NCI-H1048 (cell line): ENCODE data around the gene SLC20A1.

Experiments
- DNase-seq: peaks from one replicate; lab custom pipeline; 2025; lab: John Stamatoyannopoulos, UW

Gene SLC20A1

DNA sequence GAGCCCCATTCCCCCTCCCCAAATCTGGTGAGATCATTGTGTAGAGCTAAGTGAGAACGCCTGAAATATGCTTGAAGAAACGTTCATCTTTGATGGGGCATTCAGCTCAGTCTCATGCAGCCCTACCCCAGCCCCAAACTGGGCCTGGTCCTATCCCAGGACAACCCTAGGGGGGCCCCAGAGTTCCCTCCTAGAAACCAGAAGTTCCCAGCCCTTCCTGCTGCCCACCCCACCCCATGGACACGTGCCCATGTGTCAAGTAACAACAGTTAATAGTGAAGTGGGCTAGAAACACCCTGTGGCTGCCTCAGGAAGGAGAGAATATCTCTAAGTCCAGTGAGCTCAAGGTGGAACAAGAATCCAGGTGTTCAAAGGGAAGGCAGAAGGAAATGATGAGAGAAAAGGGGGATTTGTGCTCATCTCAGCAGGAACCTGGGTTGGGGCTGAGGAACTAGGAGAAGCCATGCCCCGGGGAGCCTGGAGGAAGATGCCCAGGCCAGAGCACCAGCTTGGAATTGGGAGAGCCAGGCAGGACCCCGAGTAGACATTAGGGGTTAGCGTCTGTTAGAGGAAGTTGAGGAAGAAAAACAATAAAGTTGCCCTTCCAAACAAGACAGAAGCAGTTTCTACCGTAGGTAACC is 20.1 kb upstream of the SLC20A1 start:
- no peak for DNase-seq

DNA sequence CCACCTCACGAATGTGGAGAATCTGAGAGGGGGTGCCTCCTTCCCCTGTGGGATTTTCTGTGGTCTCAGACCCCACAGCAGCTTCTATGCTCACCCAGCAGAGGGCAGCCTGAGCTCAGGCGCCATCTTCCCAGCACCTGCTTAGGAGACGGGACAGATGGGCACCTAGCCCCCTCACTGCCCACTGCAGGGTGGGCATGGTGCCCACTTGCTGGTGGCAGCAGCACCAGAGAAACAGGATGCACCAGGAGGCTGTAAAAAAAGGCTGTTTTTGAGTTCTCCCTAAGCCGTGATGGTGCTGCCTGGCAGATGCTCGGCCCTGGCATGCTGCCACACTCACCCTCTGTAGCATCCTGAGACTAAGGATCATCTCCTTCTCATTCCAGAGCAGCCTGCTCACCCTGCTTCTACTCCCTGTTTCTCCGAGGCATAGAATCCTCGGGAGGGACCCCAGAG is 19.1 kb upstream of the SLC20A1 start:
- no peak for DNase-seq

DNA sequence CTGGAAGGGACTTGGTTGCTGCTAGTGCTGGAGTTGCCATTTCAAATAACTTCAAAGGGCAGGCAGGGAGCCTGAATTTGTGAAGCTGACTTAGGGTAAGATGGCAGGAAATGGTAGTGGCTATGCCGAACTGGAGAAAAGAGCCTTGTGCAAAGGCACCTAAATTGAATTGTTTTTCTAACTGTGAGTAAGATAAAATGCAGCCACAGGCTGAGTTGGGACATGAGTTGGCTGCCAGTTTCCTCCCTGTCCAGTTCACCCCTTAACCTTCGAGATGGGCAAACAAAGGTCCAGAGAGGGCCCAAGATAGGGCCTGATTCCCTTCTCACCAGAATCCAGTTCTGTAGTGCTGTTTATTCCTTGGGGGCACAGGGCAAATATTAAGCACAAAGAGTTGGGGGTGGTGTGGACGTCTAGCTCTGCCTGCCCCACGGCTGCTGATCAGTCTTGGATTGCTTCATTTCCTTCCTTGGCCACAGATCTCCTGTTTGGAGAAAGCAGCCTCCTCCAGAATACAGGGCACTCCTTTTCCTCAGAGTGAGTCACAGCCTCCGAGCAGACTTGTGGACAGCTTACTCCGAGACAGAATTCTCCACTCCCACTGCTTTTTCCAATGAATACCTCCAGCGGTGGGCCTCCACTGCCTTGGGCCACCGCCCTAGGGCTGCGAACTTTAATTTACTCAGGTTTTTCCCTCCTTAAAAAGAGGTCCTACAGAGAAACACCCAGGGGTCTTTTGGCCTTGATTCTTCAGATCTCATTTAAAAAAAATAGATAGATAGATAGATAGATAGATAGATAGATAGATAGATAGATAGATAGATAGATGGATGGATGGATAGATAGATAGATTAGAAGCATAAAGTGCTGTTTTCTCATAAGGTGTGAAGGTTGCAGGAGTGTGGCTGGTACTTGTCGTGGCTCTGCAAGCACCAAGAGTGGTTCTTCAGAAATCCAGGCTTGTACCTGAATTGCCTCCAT is 18.4 kb upstream of the SLC20A1 start:
- DNase-seq: no peak

DNA sequence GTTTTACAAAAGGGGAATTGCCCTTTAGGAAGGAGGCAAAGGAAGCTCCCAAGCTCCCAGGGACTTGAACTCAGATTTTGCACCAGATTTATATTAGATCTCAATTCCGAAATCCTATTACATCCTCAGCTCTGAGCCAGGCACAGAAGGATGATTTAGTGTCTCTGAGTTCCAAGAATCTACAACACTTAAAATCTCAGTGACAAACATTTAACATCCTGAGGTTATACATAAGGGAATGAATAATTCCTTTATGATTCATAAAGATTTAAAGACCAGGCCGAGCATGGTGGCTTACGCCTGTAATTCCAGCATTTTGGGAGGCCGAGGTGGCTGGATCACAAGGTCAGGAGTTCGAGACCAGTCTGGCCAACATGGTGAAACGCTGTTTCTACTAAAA is 16.5 kb upstream of the SLC20A1 start:
- no peak for DNase-seq

DNA sequence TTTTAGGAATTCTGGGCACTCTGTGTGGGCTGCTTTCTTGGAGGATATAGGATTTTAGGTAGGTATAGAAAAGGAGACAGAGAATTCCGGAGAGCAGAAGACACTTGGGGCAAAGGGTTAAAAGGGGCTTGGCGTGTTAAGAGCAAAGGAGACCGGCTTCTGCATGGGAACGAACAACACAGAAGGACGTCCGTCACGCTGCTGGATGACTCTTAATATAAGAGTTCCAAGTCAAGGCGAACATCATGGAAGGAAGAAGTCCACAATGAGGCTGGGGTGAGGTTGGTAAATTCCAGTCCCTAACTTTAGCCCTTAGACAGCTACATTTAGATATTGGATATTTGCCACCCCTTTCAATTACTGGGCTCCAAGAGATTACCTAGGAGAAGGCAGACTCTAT is 15.9 kb upstream of the SLC20A1 start:
- no peak for DNase-seq

DNA sequence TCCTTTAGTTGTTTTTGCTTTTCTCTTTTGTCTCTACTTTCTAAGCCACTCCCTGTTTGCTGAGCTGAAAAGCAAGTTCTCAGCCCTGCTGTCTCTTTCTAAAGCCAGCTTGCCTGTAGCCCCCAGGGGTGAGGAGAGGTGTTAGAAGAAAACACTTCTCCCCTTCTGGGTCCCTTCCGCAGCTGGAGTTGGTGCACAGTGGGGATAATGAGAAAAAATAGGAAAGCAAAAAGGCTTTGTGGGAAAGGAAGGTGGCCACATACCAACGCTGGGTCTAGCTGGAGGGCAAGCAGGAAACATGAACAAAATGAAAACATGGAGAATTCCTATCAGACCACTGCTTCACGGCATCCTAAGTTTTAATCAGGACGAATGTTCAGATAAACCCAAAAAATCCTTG is 15.5 kb upstream of the SLC20A1 start:
- no peak for DNase-seq

- no peak for DNase-seq
Observed at GRCh38 chr2:112633708-112634107, 12.0 kb upstream of the SLC20A1 start.

DNA sequence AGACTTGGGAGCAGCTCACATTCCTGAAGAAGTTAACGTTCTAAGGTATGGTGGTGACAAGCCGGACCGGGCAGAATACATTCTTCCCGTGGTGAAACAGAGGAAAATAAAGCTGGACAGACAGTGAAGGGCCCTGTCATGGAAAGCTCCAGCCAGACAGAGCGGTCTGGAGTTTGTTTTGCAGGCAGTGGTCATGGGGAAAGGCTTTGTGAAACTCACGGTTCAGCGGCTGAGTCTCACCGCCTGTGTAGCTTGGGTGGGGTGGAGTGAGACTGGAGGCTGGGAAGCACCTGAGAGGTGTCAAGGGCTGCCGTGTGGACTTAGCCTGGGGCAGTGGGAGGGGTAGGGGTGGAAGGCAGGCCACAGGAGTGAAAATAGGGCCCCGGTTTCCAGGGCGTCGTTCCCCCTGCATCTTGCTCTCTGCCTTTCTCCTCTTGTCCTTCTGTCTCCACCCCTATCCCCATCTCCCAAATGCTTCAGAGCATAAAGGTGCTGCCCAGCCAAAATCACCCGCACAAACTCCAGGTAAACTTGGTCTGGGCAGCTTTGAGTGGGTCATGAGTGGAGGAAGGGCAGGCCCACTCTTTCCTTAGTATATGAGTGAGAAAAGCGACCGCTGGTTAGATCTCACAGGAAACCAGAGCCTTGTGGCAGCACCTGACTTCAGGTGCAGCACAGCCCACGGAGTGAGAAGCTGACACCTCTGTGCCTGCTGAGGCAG is 11.4 kb upstream of the SLC20A1 start:
- DNase-seq: no peak

DNA sequence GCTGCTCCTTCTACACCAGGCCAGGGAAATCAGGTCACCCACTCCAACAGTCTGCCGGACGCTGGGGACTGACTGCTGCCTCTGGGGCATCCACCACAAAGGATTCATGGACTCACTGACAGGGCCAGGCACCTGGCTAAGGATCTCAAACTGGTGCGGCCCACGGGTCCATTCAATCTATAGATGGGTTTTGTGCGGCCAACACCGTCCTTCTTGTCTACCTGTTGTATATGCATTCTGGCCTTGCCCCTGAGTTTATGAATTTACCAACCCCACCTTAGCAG is 10.9 kb upstream of the SLC20A1 start:
- DNase-seq: no peak

- DNase-seq: no peak
Observed at GRCh38 chr2:112636605-112637288, 9.0 kb upstream of the SLC20A1 start.

DNA sequence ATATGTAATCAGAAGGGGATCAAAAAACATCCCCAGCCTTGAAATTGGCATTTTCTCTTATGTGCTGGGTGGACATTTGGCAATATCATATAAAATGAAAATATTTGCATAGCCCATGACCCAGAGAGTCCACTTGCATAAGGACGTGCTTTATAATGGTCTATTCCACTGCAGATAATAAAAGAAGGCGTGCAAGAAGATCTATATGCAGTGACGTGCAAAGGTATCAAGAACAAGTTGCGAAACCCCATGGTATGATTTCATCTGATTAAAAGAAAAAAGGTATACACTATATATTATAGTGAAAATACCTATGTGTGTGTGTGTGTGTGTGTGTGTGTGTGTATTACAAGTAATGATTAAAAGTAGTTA is 8.5 kb upstream of the SLC20A1 start:
- no peak for DNase-seq

- DNase-seq: no peak
Observed at GRCh38 chr2:112639936-112640335, 5.8 kb upstream of the SLC20A1 start.

GRCh38 chr2:112640467-112640799 is 5.3 kb upstream of the SLC20A1 start:
- no peak for DNase-seq

DNA sequence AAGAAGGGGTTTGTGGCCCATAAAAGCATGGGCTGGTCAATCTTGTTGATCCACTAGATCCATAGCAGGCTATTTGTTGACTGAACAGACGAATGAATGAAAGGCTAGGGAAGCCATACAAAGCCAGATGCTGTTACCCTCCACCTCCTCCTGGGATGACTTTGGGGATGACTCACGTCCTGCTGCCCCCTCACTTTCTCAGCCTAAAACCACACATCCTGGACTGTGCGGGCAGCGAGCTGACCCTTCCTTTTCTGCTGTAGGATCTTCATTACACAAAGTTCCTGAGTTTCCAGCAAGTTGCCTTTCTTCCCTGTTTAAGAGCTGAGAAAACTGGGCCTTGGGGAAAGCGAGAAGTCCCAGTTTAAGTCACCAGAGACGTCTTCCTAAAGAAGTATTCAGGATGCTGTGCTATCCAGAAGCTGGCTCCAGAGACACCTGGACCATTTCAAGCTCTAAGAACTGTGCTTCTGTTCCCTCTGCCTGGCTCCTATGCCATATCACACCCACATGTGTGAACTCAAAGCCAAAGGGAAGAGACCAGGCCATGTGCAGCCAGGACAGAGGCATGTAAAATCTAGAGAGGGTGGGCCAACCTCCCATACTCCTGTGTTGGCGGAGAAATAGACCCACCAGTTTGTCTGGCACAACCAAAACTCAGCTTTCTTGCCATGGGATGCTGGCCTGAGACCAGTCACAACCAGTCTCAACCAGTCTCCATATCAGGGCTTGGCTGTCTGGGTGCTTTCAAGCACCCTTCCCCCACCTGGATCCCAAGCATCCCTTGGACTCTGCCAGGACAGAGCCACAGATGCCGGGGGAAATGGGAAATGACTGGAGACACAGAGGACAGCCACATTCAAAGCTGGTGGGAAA is 4.7 kb upstream of the SLC20A1 start:
- no peak for DNase-seq

DNA sequence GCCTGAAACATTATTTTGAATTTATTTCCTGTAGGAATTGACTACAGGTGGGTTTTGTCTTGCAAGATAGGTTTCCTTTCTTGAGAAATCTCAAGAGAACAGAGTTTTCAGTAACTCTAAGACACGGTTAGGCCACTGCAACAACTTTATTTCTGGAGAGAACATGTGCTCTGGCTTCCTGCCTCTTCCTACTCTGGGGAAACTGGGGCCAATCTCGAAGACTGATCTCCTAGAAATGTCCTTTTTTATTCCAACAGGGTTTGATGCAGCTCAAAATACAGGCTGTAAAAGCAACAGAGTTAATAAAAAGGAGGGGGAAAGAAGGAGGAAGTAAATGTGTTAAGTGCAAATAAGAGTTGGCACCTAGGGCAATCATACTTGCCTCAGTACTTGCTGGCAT is 4.0 kb upstream of the SLC20A1 start:
- no peak for DNase-seq

DNA sequence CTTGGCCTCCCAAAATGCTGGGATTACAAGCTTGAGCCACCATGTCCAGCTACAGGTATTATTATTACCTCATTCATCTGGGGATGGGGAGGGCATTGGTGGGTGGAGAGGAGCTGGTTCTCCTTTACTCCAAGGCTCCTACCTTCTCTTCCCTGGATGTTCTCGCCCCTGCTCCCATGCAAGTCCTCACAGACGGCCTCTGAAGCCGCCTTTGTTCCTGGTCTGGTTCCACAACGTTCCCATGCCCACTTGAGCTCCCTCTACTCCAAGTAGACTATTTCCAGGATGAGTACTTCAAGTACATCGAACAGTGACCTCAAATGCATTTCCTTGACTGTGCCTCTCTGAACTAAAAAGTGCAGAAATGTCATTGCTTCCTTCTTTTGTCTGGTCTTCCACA is 3.2 kb upstream of the SLC20A1 start:
- no peak for DNase-seq

DNA sequence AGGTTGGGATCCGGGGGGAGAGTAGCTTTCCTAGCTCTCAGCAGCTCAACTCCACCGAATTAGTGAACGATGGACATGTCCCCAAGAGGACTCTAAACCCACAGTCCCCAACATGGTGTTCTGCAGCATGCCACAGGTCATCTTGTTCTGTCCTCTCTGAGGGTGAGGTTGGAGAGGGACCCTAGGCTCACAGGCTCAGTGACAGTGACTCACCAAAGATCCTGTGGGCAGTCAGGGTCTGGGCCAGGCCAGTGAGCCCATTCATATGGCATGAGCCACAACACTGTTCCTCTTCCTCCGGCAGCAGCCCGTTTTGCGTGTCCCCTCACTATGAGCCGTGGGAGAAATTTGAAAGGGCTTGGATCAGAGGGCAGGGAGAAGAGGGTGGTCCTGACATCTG is 2.8 kb upstream of the SLC20A1 start:
- no peak for DNase-seq

DNA sequence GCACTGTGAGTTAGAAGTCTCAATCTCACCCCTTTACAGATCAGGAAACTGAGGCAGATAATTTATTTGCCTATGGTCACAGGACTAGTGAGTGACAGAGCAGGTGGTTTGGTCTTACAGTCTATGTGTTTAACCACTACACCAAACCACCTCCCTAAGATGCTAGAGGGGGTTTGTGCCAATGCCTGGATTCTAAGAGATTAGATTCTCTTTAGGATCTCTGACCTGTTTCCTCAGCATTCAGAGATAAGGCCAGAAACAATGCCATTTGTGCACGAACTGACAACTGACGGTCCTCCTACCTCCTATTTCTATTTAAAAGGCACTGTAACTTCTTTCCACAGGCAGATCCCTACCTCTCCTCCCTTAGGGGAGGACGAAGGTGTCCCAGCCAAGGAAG is 2.3 kb upstream of the SLC20A1 start:
- no peak for DNase-seq

DNA sequence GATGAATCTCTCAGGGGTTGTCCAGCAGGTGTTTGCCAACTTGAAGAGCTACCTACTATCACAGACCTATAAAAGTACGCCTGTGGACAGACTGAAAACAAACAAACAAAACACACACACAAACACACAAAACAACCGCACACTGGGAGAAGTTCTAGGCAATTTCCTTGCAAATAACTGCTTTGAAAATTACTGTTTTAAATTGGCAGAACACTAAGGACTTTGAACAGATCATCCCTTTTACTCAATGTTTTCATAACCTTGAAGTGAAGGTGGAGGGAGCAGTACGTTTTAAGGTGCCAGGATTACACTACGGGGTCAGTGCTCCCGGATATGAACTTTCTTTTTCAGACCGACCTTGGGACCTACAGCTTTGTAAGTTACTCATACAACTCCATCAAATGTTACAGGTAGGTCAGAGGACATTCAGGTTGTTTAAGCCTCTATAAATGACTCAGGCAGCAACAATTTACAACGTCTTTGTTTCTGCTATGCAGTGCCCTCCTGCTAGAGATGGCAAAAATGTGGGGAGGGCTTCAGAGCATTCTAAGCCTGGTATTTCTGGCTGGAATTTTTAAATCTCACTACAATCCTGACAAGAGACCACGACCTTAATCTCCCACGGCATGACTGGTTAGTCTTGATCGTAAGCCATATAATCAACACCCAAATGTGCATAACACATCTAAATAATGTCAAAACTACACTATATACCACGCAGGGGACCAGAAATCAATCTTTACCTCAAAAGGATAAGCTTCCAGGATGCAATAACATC is 1.4 kb upstream of the SLC20A1 start:
- no peak for DNase-seq

- no peak for DNase-seq
Observed at GRCh38 chr2:112644933-112645309, 818 bp upstream of the SLC20A1 start.
